GM18505 (cell line): ENCODE measurements around the gene SH3RF1.

Experiments
- ATAC-seq: cut with Tn5 transposase; IDR thresholded peaks from one replicate; pipeline ENCODE4 v1.9.1; 2021; ENCODE audit not compliant: unreplicated experiment
- POLR2A ChIP-seq: IDR thresholded peaks from 4 replicates; pipeline ENCODE4 v1.6.1; 2011; ENCODE audit warnings: borderline replicate concordance; ENCODE audit not compliant: insufficient read depth, insufficient read length; ENCODE audit errors: extremely low read depth

Gene SH3RF1

DNA sequence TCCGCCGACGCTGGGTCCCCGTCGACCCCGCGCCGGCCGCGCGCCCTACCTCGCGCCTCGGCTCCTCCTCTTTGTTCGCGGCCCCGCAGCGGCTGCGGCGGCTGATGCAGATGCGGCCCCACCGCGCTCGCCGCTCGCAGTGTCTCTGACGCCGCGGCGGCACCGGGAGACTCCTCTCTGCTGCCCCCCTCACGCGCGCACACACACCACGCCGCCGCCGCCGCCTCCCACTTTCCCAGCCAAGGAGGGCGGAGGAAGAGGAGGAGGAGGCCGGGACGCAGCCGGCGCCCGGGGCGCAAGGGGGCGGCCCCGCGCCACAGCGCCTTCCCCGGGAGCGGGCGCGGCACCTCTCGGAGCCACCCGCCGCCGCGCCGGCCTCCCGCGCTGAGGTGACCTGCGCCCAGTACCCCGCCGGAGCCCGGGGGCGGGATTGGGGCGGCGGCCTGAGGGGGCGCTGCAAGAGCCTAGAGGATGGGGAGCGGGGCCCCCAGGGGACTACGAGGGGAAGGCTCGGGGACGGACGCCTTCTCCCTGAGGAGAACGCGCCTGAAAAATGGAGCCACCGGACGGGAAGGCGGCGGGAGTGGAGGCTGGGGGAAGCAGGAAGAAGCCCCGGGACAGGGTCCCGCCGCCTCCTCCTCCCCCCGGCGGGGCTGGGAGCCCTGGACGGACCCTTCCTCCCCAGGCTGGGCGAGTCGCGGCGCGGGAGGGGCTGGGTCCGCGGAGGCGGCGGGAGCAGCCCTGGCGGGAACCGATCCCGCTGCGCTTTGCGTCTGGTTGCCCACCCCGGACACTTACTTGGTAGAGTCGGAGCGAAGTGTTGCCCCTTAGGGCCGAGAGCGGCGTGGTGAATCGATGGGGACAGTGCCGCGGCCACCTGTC, at the start of gene SH3RF1:
SH3RF1 (minus strand) TSS at position 147 of the 882 bp plus-strand sequence. CDS start 1,744 bp downstream, outside the sequence.
- TF ChIP-seq POLR2A: peak; percentile 60
- peak; percentile 57 for ATAC-seq

DNA sequence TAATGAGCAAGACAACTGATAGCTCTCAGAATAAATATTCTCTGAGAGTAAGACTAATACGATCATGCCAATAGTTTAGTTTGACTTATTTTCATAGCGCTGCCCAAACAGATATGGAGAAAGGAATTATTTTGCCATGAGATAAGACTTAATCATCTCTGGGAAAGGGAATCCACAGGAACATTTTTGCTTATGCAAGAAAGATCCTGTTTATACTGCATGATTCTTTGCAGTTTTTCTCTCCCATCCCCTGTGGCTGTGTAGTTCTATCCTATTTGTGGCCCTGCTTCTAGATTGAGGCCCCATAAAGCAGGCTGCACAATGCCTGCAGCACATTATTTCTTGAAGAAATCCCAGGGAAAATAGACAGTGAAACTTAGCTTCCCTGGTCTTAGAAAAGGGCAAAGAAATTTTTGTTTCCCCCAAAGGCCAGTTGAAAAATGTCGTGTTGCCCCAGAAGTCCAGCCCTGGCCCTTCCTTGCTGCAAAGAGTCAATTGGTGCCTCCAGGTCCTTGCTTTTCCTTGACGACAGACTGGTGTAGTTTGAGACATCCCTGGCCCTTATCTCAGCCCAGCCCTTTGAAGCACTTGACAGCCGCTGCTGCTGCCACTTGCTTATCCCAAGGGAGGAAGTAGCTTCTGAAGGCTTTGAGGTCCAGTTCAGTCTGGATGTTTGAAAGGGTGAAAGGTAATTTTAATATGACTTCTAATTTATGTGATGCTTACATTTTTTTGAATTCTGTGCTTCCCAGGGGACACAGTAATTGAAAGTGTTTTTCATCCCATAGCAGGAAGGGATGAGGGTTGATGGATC, 45.0 kb upstream of the SH3RF1 start:
- ATAC-seq: no peak
- no peak for TF ChIP-seq POLR2A

DNA sequence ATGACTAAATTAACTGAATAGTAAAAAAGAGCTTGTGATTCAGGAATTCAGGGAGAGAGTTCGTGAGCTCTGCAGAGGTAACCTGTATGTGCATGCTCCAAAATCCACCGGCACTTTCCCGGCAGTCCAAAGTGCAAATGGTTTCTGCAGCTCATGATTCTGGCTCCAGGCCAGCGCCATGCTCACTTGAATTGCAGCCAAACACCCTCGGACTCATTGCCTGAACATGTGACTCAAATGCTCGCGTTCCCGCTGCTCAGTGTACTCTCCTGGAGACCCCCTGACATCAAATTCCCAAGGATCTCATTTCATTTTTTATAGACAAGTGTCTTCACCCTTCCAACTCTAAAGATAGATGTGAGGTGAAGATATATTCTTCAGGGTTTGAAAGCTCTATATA, 44.1 kb upstream of the SH3RF1 start:
- no peak for ATAC-seq
- TF ChIP-seq POLR2A: no peak

DNA sequence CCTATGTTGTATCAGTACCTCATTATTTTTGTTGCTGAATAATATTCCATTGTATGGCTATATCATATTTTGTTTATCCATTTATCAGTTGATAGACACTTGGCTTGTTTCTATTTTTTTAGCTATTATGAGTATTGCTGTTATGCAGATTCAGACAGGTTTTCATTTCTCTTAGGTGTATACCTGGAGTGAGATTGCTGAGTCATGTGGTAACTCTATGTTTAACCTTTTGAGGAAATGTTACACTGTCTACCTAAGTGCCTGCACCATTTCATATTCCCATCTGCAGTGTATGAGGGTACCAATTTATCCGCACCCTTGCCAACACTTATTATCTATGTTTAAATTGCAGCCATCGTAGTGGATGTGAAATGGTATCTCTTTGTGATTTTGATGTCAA, 43.0 kb upstream of the SH3RF1 start:
- ATAC-seq: no peak
- TF ChIP-seq POLR2A: no peak

DNA sequence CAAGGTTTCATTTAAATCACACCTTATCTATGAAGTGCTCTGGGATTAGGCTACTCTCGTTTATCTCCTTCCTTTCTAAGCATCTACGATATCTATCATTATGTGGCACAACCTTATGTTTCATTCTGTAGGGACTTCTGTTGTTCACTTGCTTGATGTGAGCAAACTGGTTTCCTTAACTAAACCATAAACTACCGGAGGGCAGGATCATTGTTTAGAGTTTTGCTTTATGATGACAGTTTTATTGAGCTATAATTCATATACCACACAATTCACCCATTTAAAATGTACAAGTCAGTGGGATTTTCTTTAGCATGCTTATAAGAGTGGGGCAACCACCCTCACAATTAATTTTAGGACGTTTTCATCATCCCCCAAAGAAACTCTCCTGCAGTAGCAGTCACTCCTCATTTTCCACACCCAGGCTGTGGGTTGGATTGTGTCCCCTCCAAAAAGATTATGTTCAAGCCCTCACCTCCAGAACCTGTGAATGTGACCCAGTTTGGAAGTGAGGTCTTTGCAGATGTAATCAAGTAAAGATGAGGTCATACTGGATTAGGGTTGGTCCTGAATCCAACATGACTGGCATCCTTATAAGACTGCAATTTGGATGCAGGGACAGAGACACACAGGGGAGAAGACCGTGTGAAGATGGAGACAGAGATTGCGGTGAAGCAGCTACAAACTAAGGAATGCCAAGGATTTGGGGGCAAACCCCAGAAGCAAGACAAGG, 42.1 kb upstream of the SH3RF1 start:
- TF ChIP-seq POLR2A: no peak
- no peak for ATAC-seq

DNA sequence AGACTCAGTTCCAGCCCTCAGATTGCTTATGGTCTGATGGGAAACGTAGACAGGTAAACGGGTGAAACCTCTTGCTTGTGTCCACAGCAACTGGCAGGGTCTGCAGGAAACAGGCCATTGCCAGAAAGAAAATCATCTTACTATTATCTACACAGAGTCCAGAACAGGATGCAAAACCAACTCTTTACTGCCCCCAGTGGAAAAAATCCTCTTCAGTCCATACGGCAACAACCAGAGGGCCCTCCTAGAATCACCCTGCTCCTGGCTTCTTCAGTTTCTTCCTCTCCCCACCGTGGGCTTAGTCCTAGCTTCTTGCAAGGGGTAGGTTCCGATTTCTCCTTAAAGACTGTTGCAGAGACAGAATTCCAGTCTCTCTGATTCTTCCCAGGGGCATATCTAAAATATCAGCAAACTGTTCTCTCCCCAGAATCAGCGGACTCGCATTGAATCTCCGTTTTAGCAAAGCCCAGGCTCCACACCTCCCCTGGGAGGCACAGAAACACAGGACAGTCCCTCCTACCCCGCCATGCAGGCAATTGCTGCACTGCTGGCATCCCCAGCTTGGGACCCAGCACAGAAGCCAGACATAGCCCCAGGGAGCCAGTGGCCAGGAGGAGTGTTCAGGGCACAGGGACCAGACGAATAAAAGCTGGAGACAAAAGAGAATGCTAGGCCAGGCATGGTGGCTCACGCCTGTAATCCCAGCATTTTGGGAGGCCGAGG, 41.0 kb upstream of the SH3RF1 start:
- ATAC-seq: no peak
- no peak for TF ChIP-seq POLR2A

DNA sequence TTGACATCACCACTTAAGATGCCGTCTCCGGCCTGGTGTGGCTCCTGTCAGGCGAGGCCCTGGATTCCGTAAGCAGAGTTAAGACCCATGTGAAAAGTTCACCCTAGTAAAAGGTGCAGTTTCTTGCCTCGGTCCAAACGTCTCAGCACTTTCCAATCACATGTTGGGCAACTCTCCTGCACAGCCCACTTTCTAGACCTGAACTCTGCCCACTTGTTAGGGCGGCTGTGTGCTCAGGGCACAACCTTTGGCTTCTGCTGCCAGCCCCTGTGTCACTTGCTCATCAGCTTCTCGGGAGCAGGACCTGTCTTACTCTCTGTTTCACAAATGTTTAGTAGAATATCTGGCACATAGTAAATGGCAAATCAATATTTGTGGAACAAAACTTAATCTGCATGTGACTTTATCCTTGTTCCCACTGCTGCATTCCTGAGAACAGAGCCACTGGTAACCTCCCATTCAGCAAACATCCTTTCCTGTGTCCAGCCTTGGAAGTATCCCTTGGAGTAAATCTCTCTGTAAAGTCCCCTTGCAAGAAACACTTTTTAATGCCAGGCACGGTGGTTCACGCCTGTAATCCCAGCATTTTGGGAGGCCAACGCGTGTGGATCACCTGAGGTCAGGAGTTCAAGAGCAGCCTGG, 38.7 kb upstream of the SH3RF1 start:
- no peak for ATAC-seq

DNA sequence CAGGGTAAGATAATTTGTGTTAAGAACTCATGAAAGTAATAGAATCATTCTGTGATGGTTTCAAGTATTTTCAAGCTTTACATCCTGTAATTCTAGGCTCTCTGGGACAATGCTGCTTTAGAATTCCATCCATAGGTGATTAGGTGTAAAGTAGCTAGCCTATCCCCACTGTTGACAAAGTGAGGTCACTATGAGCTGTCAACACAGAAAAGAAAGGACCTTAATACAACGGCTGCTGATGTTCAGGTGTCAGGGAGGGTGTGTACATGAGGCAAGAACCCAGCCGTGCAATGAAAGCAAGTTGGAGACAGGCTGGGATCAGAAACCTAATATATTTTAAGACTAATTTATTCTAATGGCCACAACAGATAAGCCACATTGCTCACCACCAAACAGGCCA, 36.8 kb upstream of the SH3RF1 start:
- TF ChIP-seq POLR2A: no peak

More for the DNA sequence above, 38.7 kb upstream of the SH3RF1 start:
- no peak for TF ChIP-seq POLR2A

DNA sequence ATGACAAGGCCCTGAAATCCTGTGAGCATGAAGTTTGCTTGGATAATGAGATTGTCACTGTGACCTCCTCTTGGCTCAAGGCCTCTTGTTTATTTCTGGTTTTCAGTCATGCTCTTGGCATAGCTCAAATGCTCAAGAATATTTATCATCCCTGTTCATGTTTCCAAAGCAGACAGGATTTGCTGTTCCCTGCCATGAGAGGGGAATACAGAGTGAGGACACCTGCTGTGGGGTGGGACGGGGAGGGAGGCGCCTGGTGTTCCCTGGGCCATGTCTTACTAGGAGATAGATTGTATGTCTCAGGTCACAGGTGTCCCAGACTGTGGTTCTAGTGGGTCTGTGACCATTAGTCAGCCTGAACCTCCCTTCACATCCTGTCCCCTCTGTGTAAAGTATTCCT, 34.9 kb upstream of the SH3RF1 start:
- TF ChIP-seq POLR2A: no peak

More for the DNA sequence above, 36.8 kb upstream of the SH3RF1 start:
- no peak for ATAC-seq

DNA sequence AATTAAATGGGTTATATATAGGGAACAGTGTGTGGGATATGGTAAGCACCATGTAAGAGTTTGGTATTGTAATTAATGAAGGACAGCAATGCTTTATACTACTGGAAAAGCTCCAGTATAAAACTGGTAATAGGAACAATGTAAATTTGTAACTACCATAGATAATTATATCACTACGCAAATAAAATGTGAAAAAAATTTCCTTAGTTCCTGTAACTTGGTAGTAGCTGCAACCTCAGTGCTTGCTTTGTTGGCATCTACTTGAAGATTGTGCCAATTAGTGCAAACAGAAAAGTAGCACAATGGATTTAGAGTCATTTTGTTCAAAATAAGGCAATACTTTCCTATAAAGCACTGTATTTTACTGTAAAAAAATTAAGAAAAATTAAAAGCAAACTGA, 34.4 kb upstream of the SH3RF1 start:
- no peak for ATAC-seq
- TF ChIP-seq POLR2A: no peak

More for the DNA sequence above, 34.9 kb upstream of the SH3RF1 start:
- no peak for ATAC-seq

DNA sequence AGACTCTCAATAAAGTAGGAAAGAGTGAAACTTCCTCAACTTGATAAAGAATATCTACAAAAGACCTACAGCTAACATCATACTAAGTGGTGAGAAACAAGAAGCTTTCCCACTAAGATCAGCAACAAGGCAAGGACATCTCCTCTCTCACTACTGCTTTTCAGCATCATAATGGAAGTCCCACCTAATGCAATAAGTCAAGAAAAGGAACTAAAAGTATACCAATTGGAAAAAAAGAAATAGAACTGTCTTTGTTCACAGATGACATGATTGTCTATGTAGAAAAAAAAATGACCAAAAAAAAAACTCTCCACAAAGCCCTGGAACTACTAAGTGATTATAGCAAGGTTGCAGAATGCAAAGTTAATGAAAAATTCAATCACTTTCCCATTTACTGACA, 25.1 kb upstream of the SH3RF1 start:
- no peak for TF ChIP-seq POLR2A
- ATAC-seq: no peak
